HG03159 (cell line): ENCODE results near the gene TMED9.
"Not testable (repeated sequence)": the region's sequence is repeated elsewhere in the genome, so short reads cannot be mapped to it uniquely, and the experiment has no call there.

ENCODE experiments used
- ATAC-seq: cut with Tn5 transposase; IDR thresholded peaks from one replicate; pipeline ENCODE4 v1.9.1; 2021; ENCODE audit warnings: mild to moderate bottlenecking, moderate library complexity; ENCODE audit not compliant: unreplicated experiment

Gene TMED9

DNA sequence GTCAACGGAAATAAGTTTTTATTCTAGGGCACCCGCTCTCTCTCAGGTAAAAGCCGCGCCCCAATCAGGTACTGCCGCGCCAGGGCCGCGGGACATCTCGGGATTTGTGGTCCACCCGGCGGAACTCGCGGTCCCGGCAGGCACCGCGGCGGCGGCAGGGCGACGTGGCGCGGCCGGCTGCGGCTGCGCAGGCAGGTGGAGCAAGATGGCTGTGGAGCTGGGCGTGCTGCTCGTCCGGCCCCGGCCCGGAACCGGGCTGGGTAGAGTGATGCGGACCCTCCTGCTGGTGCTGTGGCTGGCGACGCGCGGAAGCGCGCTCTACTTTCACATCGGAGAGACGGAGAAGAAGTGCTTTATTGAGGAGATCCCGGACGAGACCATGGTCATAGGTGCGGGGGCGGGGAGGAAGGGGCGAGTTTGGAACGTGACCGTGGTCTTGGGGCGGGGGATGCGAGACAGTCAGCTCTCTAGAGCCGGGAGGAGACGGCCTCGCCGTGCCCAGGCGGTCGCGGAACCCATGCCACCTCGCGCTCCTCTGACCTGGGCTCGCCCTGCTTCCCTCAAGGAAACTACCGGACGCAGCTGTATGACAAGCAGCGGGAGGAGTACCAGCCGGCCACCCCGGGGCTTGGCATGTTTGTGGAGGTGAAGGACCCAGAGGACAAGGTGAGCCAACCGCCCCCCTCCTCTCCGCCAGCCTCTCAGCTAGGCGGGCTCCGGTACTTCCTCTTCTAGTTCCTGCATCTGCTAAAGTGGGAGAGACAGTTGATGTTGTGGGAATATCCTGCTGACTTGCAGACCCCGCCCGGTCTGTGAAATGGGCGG lies at the start of gene TMED9:
Gene TMED9, plus strand, starts transcription at position 194 of the 825 bp plus-strand sequence. Its CDS starts 12 bp downstream, at position 206.
- ATAC-seq, result peak; percentile 90

DNA sequence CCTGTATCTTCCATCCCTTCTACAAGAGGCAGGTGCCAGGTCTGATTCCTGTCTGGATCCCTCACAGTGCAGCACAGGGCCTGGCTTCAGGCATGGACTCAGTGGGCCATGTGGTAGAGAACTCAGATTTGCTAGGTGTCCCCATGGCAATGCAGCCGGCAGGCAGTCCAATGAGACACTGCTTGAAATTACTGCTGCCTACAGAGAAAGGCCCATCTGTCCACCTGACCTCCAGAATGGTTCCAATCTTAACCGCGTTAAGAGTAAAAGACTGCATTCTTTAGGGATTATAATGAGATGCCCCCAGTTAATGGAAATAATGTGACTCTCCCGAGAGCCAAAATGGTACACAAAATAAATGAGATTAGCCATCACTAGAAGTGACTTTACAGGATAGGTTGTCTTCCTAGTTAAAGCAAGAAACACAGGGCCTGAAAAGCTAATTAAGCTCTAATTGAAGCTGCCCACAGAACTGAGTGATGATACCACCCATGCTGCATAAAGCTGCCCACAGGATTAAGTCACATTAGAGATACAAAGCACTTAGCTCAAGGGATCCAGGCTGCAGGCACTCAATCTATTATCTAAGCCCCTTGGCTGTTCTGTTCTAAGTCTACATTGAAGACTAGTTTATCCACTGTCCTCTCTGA lies 49.1 kb upstream of the TMED9 start:
- no peak for ATAC-seq

DNA sequence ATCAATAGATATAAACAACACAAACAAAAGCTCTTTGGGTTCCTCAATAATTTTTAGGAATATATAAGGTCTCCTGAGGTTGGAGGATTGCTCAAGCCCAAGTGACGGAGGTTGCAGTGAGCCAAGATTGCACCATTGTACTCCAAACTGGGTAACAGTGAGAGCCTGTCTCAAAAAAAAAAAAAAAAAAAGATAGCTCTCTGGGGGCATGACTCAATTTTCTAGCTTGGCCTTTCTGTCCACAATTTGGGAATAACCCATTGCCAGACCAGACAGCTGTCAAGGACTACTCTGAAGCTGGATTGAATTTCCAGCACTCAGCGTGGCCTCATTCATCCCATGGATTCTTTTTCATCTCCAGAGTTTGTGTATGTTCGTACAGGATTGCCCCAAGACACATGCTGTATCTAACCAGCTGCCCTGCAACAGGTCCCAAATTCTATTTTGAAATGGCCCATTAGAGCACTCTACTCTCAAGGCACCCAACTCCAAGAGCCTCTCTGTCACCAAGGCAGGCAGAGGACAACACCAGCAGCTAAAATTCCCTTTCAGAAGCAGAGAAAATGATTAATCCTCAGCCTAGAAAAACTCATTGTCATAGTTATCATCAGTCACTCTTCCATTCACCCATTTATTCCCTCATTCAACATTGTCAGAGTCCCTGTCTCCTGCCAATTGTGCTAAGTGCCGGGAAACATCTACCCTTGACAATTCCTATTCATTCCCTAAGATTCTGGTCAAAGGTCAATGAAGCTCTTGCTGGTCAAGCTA lies 46.3 kb upstream of the TMED9 start:
- no peak for ATAC-seq

- ATAC-seq, result no peak
These were observed 45.7 kb upstream of the TMED9 start for GRCh38 chr5:177546258-177546741.

- no peak for ATAC-seq
These were observed 44.3 kb upstream of the TMED9 start for GRCh38 chr5:177547736-177548135.

- ATAC-seq, result no peak
These were observed 43.5 kb upstream of the TMED9 start for GRCh38 chr5:177548495-177548894.

- no peak for ATAC-seq
These were observed 41.9 kb upstream of the TMED9 start for GRCh38 chr5:177550122-177550521.

DNA sequence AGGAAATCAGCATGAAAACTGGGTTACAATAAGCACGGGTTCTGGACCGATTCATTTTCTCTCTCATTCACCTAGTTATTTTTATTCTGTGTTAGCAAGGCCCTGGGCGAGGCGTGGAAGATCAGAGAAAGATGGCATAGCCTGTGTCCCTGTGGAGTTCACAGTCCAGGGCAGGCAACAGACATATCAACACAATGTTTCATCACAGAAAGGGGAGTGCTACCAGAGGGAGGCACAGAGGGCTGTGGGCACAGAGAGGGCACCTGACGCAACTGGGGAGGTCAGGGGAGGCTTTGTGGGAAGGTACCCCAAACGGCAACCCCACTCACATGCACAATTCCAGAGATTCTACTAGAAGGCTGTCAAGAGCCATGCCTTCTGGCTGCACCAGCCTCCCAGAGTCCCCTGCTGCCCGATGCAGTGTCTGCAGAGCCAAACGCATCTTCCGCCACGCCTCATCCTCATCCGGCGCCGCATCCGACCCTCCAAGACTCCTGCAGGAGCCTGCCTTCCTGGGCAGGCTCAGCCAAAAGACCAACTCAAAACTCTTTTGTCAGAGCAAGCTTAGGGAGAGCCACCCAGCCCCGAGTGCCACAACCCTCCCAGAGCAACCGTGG lies 39.1 kb upstream of the TMED9 start:
- no peak for ATAC-seq

- ATAC-seq, result peak; percentile 39
These were observed 38.2 kb upstream of the TMED9 start for GRCh38 chr5:177553671-177554429.

DNA sequence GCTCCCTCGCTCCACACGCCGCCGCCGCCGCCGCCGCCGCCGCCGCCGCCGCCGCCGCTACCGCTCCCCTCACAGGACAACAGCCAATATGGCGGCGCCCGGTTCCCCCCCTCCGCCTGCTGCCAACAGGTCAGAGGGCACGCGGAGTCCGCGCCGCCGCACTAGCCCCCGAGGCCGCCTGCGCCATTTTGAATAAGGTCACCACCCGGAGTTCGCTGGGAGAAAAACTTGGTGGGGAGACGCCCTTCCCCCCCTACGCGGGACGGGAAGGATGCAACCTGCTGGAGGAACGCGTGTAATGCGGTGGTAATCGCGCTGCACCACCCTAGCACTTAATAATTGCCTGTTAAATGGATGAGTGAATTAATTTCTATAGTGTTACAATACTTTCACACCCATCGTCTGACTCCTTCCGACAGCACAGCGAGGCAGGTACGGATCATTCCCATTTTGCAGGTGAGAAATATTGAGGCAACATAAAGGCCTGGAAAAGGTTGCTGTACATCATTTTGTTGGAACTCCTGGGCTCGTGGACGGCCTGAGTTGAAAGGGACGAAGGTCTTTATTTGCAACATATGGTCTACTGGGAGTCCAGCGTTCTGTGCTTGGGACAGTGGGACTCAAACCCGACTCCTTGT lies 37.4 kb upstream of the TMED9 start, which contains the start of gene FAM193B:
Gene FAM193B, minus strand, starts transcription at position 90 of the 638 bp plus-strand sequence. CDS start 105 bp downstream, outside the sequence.
- ATAC-seq, result peak; percentile 90

- ATAC-seq, result no peak
These were observed 36.8 kb upstream of the TMED9 start for GRCh38 chr5:177555228-177555627.

GRCh38 chr5:177555665-177556064 lies 36.3 kb upstream of the TMED9 start:
- ATAC-seq, result no peak

- no peak for ATAC-seq
These were observed 34.9 kb upstream of the TMED9 start for GRCh38 chr5:177557041-177557647.

DNA sequence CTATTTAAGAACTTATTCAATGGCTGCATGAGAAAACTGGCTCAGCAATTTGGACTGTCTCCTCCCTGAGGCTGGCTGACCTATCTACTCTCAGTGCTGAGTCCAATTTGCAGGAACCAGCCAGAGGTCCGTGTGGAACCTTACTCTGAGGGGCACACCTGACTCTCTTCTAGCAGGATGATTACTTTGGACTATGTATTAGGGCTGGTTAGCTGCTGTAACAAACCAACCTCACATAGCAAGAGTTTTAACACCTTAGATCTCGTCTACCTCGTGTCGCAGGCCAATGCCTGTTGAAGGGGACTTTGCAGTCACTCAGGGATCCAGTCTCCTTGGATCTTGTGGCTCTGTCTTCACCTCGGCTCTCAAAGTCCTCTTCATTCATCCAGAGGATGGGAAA lies 34.2 kb upstream of the TMED9 start:
- no peak for ATAC-seq

GRCh38 chr5:177559446-177559941 lies 32.5 kb upstream of the TMED9 start:
- ATAC-seq, result not testable (repeated sequence)

- no peak for ATAC-seq
These were observed 27.0 kb upstream of the TMED9 start for GRCh38 chr5:177565046-177565445.

- ATAC-seq, result no peak
These were observed 23.7 kb upstream of the TMED9 start for GRCh38 chr5:177568326-177568725.

GRCh38 chr5:177569894-177570293 lies 22.1 kb upstream of the TMED9 start:
- ATAC-seq, result no peak

GRCh38 chr5:177575488-177575887 lies 16.5 kb upstream of the TMED9 start:
- no peak for ATAC-seq
